ENCODE measurements around the gene IER2.

DNA sequence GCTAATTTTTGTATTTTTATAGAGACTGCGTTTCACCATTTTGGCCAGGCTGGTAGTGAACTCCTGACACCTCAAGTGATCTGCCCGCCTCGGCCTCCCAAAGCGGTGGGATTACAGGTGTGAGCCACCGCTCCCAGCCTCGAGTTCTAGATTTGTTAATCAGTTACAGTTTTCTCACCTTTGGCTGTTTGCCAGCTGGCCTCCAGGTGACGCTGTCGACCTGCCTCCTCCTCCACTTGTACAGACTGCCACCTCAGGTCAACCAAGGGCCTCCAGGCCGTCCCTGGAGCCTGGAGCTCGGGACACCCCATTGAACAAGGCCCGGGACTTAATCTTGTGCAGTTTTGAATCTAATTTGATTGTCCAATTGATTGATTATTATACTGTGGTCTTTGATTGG lies 45.5 kb downstream of the IER2 start:
- TF ChIP-seq, protein P1, sequence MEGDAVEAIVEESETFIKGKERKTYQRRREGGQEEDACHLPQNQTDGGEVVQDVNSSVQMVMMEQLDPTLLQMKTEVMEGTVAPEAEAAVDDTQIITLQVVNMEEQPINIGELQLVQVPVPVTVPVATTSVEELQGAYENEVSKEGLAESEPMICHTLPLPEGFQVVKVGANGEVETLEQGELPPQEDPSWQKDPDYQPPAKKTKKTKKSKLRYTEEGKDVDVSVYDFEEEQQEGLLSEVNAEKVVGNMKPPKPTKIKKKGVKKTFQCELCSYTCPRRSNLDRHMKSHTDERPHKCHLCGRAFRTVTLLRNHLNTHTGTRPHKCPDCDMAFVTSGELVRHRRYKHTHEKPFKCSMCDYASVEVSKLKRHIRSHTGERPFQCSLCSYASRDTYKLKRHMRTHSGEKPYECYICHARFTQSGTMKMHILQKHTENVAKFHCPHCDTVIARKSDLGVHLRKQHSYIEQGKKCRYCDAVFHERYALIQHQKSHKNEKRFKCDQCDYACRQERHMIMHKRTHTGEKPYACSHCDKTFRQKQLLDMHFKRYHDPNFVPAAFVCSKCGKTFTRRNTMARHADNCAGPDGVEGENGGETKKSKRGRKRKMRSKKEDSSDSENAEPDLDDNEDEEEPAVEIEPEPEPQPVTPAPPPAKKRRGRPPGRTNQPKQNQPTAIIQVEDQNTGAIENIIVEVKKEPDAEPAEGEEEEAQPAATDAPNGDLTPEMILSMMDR (IDR thresholded peaks at IDR 0.05) = no peak
- no peak for TF ChIP-seq POLR2A (IDR thresholded peaks at IDR 0.05)

Data from adrenal gland (tissue), 5 donors.